ENCODE results near the gene ARVCF.

The ARVCF gene

GRCh38 chr22:20040327-20041200 lies 23.9 kb upstream of the ARVCF start:
- H3K4me1 Mint-ChIP-seq = no peaks in the 10 kb centered on the region
- no peaks in the 10 kb centered on the region for H3K36me3 Mint-ChIP-seq (ENCODE audit: low read depth)
- H3K9me3 Mint-ChIP-seq = no peaks in the 10 kb centered on the region
- no peaks in the 10 kb centered on the region for H3K27me3 Mint-ChIP-seq (ENCODE audit: low read depth)
- TF ChIP-seq CTCF (IDR thresholded peaks at IDR 0.05; ENCODE audit: unreplicated experiment in 3 of 3) = no peak
- no peak overlapping the region for H3K4me3 Mint-ChIP-seq
- no peak overlapping the region for H3K27ac Mint-ChIP-seq

GRCh38 chr22:20039683-20040325 lies 23.2 kb upstream of the ARVCF start:
- no peak for TF ChIP-seq CTCF (IDR thresholded peaks at IDR 0.05; ENCODE audit: unreplicated experiment in 3 of 3)
- Mint-ChIP-seq H3K27ac (no peak overlapping the region), H3K4me1 (no peaks in the 10 kb centered on the region), H3K27me3 (ENCODE audit: low read depth) (no peaks in the 10 kb centered on the region), H3K9me3 (no peaks in the 10 kb centered on the region), H3K36me3 (ENCODE audit: low read depth) (no peaks in the 10 kb centered on the region), H3K4me3 (no peak overlapping the region)

- Mint-ChIP-seq H3K27ac (no peak overlapping the region), H3K36me3 (ENCODE audit: low read depth) (no peaks in the 10 kb centered on the region), H3K27me3 (ENCODE audit: low read depth) (no peaks in the 10 kb centered on the region), H3K4me1 (no peaks in the 10 kb centered on the region), H3K9me3 (no peaks in the 10 kb centered on the region), H3K4me3 (no peak overlapping the region)
- no peak for TF ChIP-seq CTCF (IDR thresholded peaks at IDR 0.05; ENCODE audit: unreplicated experiment in 3 of 3)
Measured at GRCh38 chr22:20038574-20038973, 22.0 kb upstream of the ARVCF start.

- H3K27ac Mint-ChIP-seq = no peak overlapping the region
- no peaks in the 10 kb centered on the region for H3K36me3 Mint-ChIP-seq (ENCODE audit: low read depth)
- no peaks in the 10 kb centered on the region for H3K4me1 Mint-ChIP-seq
- H3K9me3 Mint-ChIP-seq = no peaks in the 10 kb centered on the region
- H3K4me3 Mint-ChIP-seq = no peak overlapping the region
- TF ChIP-seq CTCF (IDR thresholded peaks at IDR 0.05; ENCODE audit: unreplicated experiment in 3 of 3) = no peak
- H3K27me3 Mint-ChIP-seq (ENCODE audit: low read depth) = no peaks in the 10 kb centered on the region
Measured at GRCh38 chr22:20037419-20037818, 20.8 kb upstream of the ARVCF start.

- no peaks in the 10 kb centered on the region for H3K9me3 Mint-ChIP-seq
- H3K27ac Mint-ChIP-seq = no peak overlapping the region
- no peaks in the 10 kb centered on the region for H3K4me1 Mint-ChIP-seq
- no peaks in the 10 kb centered on the region for H3K27me3 Mint-ChIP-seq (ENCODE audit: low read depth)
- no peak overlapping the region for H3K4me3 Mint-ChIP-seq
- H3K36me3 Mint-ChIP-seq (ENCODE audit: low read depth) = no peaks in the 10 kb centered on the region
- TF ChIP-seq CTCF (IDR thresholded peaks at IDR 0.05; ENCODE audit: unreplicated experiment in 3 of 3) = no peak
Measured at GRCh38 chr22:20036535-20037392, 20.1 kb upstream of the ARVCF start.

Data from nephron (organoid).